CD4-positive, alpha-beta T cell treated with Interleukin-6 at 100 ng/mL for 8 hours (primary cell): ENCODE measurements around the gene TRIP12.
"Not testable (repeated sequence)": the region's sequence is repeated elsewhere in the genome, so short reads cannot be mapped to it uniquely, and the experiment has no call there.

Experiments used
- DNase-seq: peaks from one replicate; pipeline ENCODE4 v3.0.0-alpha.2; 2020; ENCODE audit warnings: mixed read lengths, low spot score

TRIP12 gene

GRCh38 chr2:229920011-229920641 lies 1.7 kb downstream of the TRIP12 start:
- no peak for DNase-seq

GRCh38 chr2:229917793-229918192 lies 4.0 kb downstream of the TRIP12 start:
- DNase-seq = no peak

GRCh38 chr2:229914171-229914570 lies 7.6 kb downstream of the TRIP12 start:
- DNase-seq = no peak

- DNase-seq = peak; percentile 45
Measured at GRCh38 chr2:229910832-229911412, 10.9 kb downstream of the TRIP12 start.

- no peak for DNase-seq
Measured at GRCh38 chr2:229910147-229910831, 11.5 kb downstream of the TRIP12 start.

- DNase-seq = no peak
Measured at GRCh38 chr2:229909090-229909489, 12.7 kb downstream of the TRIP12 start.

- DNase-seq = no peak
Measured at GRCh38 chr2:229905601-229906000, 16.2 kb downstream of the TRIP12 start.

- DNase-seq = no peak
Measured at GRCh38 chr2:229903037-229903436, 18.8 kb downstream of the TRIP12 start.

- no peak for DNase-seq
Measured at GRCh38 chr2:229901819-229902218, 20.0 kb downstream of the TRIP12 start.

GRCh38 chr2:229900514-229900913 lies 21.3 kb downstream of the TRIP12 start:
- DNase-seq = not testable (repeated sequence)

GRCh38 chr2:229900012-229900411 lies 21.8 kb downstream of the TRIP12 start:
- DNase-seq = no peak

GRCh38 chr2:229899604-229900003 lies 22.2 kb downstream of the TRIP12 start:
- DNase-seq = no peak

- no peak for DNase-seq
Measured at GRCh38 chr2:229896857-229897256, 25.0 kb downstream of the TRIP12 start.

- DNase-seq = no peak
Measured at GRCh38 chr2:229889023-229889422, 32.8 kb downstream of the TRIP12 start.

- DNase-seq = no peak
Measured at GRCh38 chr2:229888031-229888430, 33.8 kb downstream of the TRIP12 start.

- DNase-seq = no peak
Measured at GRCh38 chr2:229887441-229887840, 34.4 kb downstream of the TRIP12 start.

GRCh38 chr2:229884775-229885699 lies 36.8 kb downstream of the TRIP12 start:
- DNase-seq = no peak

GRCh38 chr2:229882583-229882982 lies 39.2 kb downstream of the TRIP12 start:
- no peak for DNase-seq

GRCh38 chr2:229880892-229881586 lies 40.8 kb downstream of the TRIP12 start:
- DNase-seq = no peak

- DNase-seq = no peak
Measured at GRCh38 chr2:229879191-229879950, 42.4 kb downstream of the TRIP12 start.

- DNase-seq = no peak
Measured at GRCh38 chr2:229875549-229875948, 46.3 kb downstream of the TRIP12 start.
